ENCODE data around the gene KMT2D.

KMT2D gene

GRCh38 chr12:49027846-49028555 is 32.6 kb downstream of the KMT2D start:
- no peaks in the 10 kb centered on the region for H3K27me3 ChIP-seq
- DNase-seq, result no peak
- no peak for TF ChIP-seq CTCF (IDR thresholded peaks at IDR 0.05; ENCODE audit: low read depth, low read length)
- peaks cover 94% of the 10 kb centered on the region for H3K36me3 ChIP-seq
- H3K4me1 ChIP-seq, result no peaks in the 10 kb centered on the region
- H3K9me3 ChIP-seq, result no peaks in the 10 kb centered on the region
- H3K4me3 ChIP-seq (ENCODE audit: low read depth, low read length), result no peak overlapping the region

GRCh38 chr12:49026678-49027480 is 33.7 kb downstream of the KMT2D start:
- no peak for TF ChIP-seq CTCF (IDR thresholded peaks at IDR 0.05; ENCODE audit: low read depth, low read length)
- DNase-seq, result no peak
- Histone ChIP-seq H3K36me3 (peaks cover 94% of the 10 kb centered on the region), H3K27me3 (no peaks in the 10 kb centered on the region), H3K4me1 (no peaks in the 10 kb centered on the region), H3K9me3 (no peaks in the 10 kb centered on the region), H3K4me3 (ENCODE audit: low read depth, low read length) (no peak overlapping the region)

GRCh38 chr12:49026101-49026500 is 34.5 kb downstream of the KMT2D start:
- no peaks in the 10 kb centered on the region for H3K27me3 ChIP-seq
- peaks cover 93% of the 10 kb centered on the region for H3K36me3 ChIP-seq
- no peaks in the 10 kb centered on the region for H3K4me1 ChIP-seq
- H3K9me3 ChIP-seq, result no peaks in the 10 kb centered on the region
- H3K4me3 ChIP-seq (ENCODE audit: low read depth, low read length), result no peak overlapping the region
- TF ChIP-seq CTCF (IDR thresholded peaks at IDR 0.05; ENCODE audit: low read depth, low read length), result no peak
- no peak for DNase-seq

GRCh38 chr12:49025463-49025862 is 35.1 kb downstream of the KMT2D start:
- Histone ChIP-seq H3K36me3 (peaks cover 86% of the 10 kb centered on the region), H3K4me1 (no peaks in the 10 kb centered on the region), H3K9me3 (no peaks in the 10 kb centered on the region), H3K27me3 (no peaks in the 10 kb centered on the region), H3K4me3 (ENCODE audit: low read depth, low read length) (no peak overlapping the region)
- no peak for TF ChIP-seq CTCF (IDR thresholded peaks at IDR 0.05; ENCODE audit: low read depth, low read length)
- no peak for DNase-seq

GRCh38 chr12:49024543-49024942 is 36.1 kb downstream of the KMT2D start:
- peaks cover 79% of the 10 kb centered on the region for H3K36me3 ChIP-seq
- no peak for DNase-seq
- no peaks in the 10 kb centered on the region for H3K9me3 ChIP-seq
- no peak for TF ChIP-seq CTCF (IDR thresholded peaks at IDR 0.05; ENCODE audit: low read depth, low read length)
- H3K4me1 ChIP-seq, result no peaks in the 10 kb centered on the region
- no peaks in the 10 kb centered on the region for H3K27me3 ChIP-seq
- no peak overlapping the region for H3K4me3 ChIP-seq (ENCODE audit: low read depth, low read length)

GRCh38 chr12:49023812-49024211 is 36.8 kb downstream of the KMT2D start:
- H3K4me1 ChIP-seq, result no peaks in the 10 kb centered on the region
- H3K4me3 ChIP-seq (ENCODE audit: low read depth, low read length), result no peak overlapping the region
- H3K9me3 ChIP-seq, result no peaks in the 10 kb centered on the region
- TF ChIP-seq CTCF (IDR thresholded peaks at IDR 0.05; ENCODE audit: low read depth, low read length), result no peak
- H3K36me3 ChIP-seq, result peaks cover 72% of the 10 kb centered on the region
- no peak for DNase-seq
- H3K27me3 ChIP-seq, result no peaks in the 10 kb centered on the region
